Stimulated activated CD8-positive, alpha-beta memory T cell treated with anti-CD3 and anti-CD28 coated beads, Interleukin-12 subunit alpha, Interleukin-12 subunit beta, amount 100 ng/mL, for 1 hour (primary cell): ENCODE data around the gene SUPT7L.
"Not testable (repeated sequence)": the region's sequence is repeated elsewhere in the genome, so short reads cannot be mapped to it uniquely, and the experiment has no call there.

Experiments used
- DNase-seq: peaks from one replicate; pipeline ENCODE4 v3.0.0-alpha.2; 2020; ENCODE audit warnings: low read depth

SUPT7L gene

DNA sequence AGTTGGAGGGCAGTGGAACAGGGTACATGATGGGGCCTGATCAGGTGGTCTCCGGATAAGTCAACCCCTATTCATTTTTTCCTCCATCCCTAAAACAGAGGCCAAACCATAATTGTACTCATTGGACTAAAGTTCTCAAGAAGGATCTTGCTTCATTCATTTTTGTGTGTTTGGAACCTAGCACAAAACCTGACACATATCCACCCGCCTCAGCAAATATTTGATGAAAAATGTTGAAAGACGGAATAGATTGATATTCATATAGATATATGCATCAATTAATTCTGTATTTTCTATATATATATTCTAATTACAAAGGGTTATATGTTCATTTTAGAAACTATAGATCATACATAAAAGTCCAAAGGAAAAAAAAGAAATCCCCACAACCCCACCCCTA, 22.2 kb upstream of the SUPT7L start:
- no peak for DNase-seq

DNA sequence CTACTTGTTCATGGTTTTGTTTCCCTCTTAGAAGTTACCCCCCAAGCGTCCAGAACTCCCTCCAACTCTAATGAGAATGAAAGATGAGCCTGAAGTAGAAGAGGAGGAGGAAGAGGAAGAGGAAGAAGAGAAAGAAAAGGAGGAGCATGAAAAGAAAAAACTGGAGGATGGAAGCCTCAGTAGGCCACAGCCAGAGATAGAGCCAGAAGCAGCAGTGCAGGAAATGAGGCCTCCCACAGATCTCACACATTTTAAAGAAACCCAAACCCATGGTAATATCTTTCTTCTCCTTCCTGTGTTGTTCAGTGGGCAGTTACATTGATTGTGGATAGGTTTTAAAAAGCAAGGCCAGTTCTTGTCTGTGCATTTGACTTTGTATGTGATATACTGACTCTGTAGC, 21.6 kb upstream of the SUPT7L start:
- not testable (repeated sequence) for DNase-seq

DNA sequence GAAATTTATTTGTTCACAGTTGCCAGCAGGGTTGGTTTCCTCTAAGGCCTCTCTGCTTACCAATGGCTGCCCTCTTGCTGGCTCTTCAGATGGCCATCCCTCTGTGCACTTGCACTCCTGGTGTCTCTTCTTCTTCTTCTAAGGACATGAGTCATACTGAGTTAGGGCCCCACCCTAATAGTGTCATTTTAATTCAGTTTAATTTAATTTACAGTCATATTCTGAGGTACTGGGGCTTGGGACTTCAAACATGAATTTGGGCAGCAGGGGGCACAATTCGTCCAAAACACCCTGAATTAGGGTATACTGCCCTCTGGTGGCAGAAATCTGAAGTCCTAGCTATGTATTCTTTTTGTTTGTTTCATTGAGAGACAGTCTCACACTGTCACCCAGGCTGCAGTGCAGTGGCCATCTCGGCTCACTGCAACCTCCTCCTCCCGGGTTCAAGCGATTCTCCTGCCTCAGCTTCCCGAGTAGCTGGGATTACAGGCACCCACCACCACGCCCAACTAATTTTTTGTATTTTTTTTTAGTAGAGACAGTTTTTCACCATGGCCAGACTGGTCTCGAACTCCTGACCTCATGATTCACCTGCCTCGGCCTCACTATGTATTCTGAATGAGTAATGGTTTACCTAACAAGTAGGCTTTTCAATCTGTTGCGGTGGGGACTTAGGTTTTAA, 20.1 kb upstream of the SUPT7L start:
- DNase-seq = peak; percentile 81

DNA sequence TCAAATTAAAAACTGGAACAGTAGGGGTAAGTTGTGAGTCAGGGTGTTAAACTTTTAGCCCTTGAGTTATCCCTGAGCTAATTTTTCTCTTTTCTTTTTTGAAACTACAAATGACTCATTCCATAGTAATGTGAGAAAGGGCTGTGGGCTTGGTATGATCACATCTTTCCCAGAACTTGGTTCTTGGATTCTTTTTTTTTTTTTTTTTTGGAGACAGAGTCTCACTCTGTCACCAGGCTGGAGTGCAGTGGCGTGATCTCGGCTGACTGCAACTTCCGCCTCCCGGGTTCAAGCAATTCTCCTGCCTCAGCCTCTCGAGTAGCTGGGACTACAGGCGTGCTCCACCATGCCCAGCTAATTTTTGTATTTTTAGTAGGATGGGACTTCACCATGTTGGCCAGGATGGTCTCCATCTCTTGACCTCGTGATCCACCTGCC, 18.9 kb upstream of the SUPT7L start:
- DNase-seq = not testable (repeated sequence)

DNA sequence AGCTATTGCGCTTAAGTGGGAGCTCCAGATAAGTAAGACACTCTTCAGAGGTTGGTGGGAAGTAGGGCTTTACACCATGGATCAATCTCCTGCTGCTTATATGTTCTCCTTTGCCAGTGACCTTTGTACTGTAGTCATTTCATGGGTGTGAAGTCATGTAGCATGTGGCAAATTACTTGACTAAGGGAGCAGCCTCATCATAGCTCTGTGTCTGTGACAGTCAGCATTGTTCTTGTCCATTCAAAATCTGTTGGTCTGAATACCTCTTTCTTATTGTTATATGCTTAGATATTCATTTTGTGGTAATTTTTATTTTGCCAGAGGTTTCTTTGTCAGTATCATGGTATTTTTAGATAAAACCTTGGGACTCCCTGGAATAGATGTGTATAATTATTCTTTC, 18.4 kb upstream of the SUPT7L start:
- DNase-seq = no peak

DNA sequence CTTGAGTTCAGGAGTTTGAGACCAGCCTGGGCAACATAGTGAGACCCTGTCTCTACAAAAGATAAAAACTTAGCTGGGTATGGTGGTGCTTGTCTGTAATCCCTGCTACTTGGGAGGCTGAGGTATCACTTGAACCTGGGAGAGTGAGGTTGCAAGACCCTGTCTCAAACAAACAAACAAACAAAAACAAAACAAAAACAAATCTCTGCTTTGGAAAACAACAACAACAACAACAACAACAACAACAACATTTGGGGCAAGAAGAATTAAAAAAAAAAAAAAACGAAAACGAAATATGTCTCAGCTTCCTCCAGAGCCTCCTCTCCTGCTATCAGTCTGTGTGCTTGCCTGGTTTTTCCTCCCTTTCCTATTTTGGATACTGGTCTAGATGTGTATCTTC, 17.2 kb upstream of the SUPT7L start:
- no peak for DNase-seq

DNA sequence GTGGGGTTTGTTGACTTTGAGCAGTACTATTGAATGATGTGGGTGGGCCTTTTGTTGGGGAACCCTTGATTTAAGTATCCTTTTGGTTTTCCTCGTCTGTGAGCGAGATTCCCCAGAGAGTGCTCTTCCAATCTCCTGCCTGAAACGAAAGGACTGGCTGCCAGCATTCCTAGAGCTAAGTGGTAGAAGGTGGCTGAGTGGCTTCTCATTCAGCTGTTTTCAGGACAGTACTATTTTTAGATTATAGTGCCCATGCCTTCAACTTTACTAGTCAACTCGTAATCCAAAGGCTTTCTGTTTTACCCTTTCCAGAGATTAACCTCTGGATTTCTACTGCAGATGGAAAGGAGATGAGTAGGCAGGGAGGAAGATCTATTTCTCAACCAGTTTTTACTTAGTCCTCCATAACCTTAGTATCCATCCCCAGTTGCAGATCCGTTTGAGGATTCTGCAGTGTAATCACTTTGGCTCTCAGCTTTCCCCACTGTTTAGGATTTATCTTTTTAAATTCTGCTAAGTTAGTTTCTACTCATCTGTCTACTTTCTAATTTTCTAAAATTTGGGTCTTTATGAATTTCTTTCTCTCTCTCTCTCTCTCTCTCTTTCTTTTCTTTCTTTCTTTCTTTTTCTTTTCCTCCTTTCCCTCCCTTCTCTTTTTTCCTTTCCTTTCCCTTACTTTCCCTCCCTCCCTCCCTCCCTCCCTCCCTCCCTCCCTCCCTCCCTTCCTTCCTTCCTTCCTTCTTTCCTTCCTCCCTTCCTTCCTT, 9.5 kb upstream of the SUPT7L start:
- DNase-seq = no peak

DNA sequence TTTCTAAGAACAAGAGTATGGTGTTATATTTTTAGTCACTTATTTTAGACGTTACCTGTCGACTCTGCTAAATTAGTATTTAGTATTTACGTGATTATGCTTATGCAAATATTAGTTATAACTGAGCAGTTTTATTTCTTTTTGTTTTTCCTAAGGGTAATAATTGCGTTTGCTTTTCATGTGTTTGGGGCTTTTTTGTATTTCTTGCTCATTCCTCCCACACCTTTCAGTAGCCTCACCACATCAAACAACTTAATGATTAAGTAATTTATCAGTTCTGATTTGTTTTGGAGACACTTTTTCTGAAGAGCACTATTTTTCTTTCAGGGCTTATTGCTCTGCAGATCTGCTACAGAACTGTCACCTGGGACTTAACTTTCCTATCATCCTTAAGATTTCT, 7.8 kb upstream of the SUPT7L start:
- DNase-seq = no peak

DNA sequence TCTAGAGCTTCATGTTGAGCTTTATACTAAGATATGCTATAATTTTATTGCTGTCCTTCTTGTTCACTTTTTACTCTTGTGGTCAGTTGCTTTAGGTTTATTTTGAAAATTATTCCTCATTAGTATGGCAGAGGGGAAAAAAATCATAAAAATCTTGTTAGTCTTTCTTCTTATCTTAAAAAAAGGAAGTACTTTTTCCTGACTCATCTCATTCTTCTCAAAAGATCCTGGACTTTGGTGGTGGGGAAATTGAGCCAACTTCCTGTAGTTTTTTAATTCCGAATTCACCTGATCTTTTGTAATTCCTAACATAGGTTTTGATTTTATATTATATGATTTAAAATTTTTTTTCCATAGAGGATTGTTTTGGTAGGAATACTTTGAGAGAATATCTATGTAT, 4.0 kb upstream of the SUPT7L start:
- DNase-seq = no peak

DNA sequence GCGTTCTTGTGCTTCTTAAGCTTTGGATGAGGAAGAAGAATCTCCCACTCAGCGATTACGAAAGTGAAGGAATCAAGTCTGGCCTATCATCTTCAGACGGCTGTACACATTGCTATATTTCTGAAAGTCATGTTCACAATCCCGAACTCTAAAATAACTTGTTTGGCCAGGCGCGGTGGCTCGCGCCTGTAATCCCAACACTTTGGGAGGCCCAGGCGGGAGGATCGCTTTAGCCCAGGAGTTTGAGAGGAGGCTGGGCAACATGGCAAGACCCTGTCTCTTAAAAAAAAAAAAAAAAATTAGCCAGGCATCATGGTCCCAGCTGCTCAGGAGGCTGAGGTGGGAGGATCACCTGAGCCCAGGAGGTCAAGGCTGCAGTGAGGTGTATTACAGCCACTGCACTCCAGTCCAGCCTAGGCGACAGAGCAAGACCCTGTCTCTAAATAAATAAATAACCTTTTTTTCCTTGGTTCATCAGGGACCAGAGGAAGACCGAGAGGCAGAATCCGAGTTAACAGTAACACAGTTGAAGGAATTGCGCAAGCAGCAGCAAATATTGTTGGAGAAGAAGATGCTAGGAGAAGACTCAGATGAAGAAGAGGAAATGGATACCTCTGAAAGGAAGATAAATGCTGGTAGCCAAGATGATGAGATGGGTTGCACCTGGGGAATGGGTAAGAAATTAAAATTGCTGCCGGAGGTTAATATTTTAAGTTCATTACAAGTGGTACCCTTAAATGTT, 1.4 kb upstream of the SUPT7L start:
- no peak for DNase-seq

DNA sequence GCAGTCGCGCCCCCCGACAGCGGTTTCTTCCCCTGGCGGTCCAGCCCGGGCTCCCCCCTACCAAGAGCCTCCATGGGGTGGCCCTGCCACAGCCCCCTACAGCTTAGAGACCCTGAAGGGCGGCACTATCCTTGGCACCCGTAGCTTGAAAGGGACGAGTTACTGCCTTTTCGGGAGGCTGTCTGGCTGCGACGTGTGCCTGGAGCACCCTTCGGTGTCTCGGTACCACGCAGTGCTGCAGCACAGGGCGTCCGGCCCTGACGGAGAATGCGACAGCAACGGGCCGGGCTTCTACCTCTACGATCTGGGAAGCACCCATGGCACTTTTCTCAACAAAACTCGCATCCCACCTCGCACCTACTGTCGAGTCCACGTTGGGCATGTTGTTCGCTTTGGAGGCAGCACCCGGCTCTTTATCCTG, 750 bp upstream of the SUPT7L start:
- no peak for DNase-seq

DNA sequence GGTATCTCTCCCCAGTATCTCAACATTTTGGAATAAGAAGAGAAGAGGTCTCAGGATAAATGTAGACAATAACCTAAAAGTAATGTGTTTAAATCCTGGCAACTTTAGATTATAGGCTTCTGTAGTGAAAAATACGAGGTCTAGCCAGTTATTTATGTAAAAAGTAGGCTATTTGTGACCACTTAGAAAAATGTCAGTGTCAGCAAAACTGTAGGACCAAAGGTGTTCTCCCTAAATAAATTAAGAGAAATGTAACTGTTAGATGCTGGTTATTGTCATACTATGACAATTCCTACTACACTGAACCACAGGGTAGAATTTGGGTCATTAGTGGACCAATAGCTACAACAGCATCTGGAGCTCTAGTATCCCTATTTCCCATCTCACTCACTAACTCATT, 2.0 kb downstream of the SUPT7L start:
- DNase-seq = no peak

DNA sequence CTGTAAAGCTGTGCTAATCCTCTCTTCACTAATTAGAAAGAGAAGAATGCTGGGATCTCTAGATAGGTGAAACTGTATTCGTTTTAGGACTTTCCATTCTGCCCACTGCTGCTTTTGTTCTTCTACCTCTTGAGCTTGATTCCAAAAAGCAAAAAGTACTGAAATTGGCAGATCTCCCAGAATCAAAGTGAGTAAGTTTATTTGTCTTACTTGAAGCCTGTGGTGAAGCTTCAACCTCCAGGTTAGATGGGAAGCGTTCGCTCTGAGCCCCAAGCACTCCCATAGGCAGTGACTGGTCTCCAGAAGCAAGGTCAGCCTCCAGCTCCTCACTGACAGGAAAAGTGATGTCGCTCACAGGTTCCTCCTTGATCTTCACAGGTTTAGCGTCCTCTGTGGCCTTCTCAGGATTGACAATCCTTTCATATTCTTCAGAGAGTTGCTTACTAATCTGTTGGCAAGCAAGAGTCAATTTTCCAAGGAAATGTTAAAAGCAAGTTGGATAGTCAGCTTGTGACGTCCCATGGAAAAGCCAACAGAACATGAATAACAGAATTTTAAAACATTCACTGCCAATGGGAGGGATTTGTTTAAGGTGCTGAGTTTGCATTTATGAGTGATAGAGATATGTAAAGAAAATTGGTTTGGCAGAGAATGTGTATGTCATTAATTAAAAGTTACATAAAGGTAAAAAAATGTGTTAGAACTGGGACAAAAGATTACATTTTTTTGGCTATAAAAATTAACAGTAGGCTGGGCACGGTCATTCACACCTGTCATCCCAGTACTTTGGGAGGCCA, 8.1 kb downstream of the SUPT7L start:
- DNase-seq = no peak

DNA sequence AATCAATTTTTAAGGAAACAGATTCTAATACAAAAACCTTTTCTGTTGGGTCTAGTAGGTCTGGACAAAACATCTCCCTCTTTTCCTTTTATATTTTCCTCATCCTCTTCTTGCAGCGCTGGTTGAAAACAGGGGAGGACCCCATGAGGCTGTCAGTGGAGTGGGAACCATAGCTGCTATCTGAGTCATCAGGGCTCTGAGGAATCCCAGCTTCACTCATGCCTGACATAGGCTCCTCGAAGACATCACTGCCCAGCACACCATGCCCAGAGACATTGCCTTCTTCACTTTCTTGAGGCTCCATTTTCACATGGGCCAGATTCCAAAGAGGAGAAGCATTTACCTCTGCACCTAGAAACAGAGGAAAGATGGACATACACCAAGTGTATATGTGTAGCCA, 10.0 kb downstream of the SUPT7L start:
- no peak for DNase-seq

DNA sequence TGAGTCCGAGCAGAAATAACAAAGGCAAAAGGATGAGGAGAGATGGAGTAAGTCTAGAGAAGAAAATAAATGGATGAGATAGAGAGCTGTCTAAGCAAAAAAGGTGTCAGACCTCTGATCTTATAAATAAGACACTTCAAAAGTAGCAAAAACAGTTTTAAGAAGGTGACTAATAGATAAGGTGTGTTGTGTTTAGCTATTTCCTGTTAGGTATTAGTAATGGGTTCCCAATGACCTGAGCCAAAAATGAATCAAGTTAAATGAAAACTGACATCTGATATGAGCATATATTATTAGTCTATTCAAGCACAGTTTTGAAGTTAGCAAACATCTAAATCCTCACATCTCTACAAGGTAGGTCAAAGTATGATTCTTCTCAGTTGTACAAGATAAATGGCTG, 10.6 kb downstream of the SUPT7L start:
- DNase-seq = no peak

DNA sequence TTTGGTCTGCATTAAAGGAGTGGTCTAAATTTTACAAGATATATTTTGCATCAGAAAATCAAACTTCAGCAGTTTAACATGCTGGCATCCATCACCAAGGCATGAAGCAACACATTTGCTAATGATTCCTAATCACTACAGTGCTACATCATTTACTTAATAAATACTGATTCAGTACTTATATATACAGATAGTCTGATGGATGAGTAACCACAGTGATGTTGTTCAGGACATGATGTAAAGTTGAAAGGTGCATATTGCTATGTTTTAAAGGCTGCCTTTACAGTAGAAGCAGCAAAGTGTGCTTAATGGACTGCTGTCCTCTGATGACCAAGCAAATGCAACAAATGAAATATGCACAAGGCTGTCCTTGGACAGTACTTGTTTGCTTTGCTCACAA, 11.1 kb downstream of the SUPT7L start:
- DNase-seq = no peak

DNA sequence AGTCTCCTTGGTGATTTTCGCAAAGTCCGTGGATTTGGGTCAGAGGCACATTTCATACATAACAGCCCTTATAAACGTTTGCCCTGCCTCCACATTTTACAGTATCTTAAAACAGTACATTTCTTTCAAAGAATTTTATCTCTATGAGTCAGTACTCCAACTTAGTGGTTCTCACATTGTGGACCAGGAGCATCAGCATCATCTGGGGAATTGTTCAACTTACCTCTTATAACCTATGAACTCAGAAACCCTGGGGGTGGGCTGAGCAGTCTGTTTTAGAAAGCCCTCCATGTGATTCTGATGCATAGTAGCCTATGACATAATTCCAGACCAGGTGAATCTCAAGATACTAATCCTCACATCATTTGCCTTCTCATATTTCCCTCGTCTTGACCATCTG, 12.4 kb downstream of the SUPT7L start:
- no peak for DNase-seq

DNA sequence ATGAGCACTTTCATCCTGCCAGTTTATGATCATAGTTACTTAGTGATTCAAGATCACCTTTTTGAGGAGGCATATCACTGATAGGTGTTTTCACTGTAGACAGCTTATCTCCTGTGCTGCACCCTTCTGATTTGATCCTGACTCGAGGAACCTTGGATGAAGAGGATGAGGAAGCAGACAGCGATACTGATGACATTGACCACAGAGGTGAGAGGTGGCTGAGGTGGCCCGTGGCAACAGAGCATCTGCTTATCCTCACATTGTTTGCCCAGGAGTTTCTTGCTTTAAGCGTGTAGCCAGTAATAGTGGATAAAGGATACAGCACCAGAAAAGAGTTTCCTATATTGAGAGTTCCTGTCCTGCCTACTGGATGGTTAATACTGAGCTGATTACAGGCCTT, 15.7 kb downstream of the SUPT7L start:
- DNase-seq = no peak

DNA sequence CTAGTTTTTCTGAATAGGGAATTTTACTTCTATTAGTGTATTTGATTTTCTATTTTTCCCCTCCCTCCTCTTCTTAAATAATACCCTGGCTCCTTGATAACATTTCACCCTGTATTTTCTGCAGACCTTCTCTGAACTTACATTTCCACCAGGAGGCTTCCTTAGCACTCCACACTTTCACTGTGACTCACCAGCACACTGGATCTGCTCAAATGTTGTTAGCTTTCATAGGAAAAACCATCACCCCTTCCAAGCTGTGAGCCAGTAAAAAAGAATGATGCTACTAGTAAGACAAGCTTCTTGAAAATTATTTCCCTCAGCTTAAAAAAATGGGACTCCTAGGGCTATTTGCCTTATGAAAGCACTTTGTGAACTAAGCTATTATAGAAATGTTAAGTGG, 16.1 kb downstream of the SUPT7L start:
- DNase-seq = no peak

DNA sequence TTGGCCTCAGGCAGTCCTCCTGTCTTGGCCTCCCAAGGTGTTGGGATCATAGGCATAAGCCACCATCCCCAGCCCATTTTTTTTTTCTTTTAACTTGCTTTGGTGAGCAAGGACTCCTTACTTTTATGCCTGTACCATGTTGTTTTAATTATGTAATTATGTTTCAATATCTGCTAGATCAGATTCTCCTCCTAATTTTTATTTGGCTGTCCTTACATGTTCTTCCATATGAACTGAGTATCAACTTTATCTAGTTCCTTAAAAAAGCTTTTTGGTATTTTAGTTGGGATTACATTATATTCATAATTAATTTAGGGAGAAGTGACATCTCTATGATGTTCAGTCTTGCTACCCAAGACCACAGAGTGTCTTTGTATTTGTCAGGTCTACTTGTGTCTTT, 18.2 kb downstream of the SUPT7L start:
- no peak for DNase-seq

DNA sequence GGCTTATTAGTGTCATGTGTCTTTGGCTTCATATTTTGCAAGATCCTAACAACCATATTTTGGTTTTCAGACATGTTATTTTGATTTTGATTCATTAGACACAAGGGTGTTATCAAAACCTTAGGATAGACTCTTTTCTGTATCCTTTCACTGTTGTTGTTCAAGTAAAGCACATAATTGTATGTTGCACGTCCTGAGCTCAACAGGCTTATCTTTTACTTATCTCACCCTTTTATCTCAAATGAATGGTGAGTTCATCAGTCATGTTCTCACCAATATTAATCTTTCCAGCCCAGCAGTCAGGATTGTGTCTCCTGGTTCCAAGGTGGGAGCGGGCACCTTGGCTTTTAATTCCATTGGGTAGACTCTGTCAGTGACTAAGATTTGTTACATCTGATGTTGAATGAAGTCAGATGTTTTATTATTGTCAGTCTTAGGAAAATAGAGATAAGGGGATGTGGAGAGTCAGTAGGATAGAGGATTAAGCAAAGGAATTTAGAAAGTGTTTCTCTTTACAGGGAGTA, 22.6 kb downstream of the SUPT7L start:
- no peak for DNase-seq

DNA sequence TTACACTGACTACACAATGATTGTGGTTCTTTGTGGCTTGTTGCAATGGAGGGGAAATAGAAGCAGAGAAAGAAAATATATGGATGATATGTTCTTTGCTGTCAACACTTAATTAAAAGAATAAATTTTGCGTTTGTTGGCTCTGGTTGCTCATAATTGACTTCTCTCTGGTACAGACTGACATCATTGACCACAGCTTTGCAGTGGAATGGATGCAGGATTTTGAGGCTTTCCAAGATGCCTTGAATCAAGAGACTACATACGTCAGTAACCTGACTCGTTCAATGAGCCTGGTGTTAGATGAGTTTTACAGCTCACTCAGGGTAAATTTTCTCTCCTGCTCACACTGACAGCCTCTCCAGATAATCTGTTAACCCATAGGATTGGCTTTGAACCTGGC, 24.7 kb downstream of the SUPT7L start:
- DNase-seq = no peak
